Activated CD8-positive, alpha-beta memory T cell treated with anti-CD3 and anti-CD28 coated beads, Interleukin-2, amount 50 U/mL, for 1 hour (primary cell): Measurements from ENCODE around the gene SMIM13.

Experiments used
- DNase-seq: peaks from one replicate; pipeline ENCODE4 v3.0.0-alpha.2; 2020; ENCODE audit errors: extremely low read depth

SMIM13 gene

DNA sequence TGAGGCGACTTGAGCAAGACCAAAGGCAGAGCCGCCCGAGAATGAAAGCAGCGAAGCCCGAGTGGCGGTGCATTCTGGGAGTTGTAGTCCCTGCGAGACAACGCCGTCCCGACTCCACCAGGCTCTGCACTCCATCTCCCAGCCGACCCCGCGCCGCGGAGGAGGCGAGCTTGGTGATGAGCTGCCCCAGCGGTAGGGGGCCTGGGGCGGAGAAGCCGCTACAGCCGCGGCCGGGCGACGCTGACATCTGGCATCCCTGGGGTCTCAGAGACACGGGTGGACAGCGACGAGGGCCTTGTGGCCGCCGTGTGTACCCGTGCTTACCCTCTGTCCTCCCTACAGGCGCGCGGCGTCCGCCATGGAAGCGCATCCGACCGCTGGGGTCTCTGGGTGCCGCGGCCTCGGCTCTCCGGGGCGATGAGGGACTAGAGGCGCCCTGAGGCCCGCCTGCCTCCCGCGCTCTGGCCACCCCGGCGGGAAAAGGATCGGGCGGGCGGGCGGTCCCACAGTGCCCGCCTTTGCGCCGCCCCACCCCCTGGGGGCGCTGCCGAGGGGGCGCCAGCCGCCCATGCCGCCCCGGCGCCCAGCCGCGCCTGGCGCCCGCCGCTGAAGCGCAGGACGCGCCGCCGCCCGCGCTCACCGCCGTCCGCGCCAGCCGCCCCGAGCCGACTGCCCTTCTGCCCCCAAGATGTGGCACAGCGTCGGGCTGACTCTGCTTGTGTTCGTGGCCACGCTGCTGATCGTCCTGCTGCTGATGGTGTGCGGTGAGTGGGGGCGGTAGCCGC lies at the start of gene SMIM13:
Gene SMIM13, plus strand, starts transcription at position 209 of the 785 bp plus-strand sequence. Its CDS starts 480 bp downstream, at position 689.
- peak; percentile 79 for DNase-seq

DNA sequence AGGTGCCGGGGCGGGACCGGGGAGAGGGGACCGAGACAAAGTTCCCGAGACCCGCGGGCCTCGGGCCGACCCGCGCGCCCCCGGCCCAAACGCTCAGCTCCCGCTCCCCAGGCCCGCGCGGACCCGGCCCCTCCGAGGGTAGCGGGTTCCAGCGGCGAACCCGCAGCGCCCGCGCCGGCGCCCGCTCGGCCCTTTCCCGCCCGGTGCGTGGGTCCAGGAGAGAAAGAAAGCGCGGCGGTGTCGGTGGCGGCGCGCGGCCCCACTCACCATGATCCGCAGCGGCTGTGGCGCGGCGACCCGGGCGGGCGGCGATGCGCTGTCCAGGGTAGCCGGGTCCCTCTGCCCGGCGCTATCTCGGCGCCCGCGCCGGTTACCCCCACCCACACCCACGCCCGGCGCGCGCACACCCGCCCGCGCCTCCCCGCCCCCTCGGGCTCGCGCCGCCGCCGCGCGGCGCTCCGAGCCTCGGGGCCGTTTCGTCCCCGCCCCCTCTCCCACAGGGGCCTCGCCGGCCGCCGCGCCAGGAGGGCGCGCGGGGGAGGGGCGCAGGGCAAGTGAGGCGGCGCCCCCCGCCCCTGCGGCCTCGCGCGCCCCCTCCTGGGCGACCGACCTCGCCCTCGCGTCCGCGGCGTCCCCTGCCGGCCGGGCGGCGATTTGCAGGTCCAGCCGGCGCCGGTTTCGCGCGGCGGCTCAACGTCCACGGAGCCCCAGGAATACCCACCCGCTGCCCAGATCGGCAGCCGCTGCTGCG lies 49.5 kb upstream of the SMIM13 start, which contains the start of gene ELOVL2:
Gene ELOVL2, minus strand, starts transcription at position 345 of the 751 bp plus-strand sequence. Its CDS starts 75 bp downstream, at position 270.
- DNase-seq: no peak

DNA sequence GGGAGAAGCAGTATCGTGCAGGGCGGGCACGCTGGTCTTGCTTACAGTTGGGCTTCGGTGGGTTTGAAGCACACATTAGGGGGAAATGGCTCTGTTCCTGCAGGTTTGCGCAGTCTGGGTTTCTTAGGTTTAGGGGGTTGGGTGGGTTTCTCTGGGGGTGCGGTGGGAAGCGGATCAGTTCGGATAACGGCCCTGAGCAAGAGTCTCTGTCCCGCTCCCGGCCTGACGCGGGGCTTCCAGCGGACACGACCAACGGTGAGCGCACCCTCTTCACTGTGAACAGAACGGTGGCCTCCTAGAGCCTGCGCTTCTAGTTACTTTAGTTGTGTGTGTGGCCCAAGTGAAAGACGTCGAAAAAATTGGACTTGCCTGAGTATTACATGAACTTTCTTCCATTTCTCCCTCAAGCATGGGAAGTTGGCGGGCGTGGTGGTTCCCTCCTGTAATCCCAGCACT lies 48.9 kb upstream of the SMIM13 start:
- no peak for DNase-seq

DNA sequence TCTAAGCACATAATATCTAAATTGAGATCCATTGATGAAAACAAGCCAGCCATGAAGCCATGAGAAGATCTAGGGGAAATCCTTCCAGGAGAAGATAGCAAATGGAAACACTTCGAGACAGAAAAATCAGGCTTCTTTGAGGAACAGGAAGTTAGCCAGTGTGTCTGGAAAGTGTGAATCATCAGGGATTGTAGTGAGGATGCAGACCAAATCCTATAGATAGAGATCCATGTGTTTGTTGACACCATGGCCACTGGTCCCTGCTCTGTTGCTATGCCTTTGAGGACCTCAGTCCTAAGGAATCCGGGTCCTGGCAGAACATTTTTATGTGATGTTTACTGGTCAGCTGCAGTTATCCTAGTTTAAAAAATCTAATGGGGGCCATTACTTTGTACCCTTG lies 42.9 kb upstream of the SMIM13 start:
- no peak for DNase-seq

DNA sequence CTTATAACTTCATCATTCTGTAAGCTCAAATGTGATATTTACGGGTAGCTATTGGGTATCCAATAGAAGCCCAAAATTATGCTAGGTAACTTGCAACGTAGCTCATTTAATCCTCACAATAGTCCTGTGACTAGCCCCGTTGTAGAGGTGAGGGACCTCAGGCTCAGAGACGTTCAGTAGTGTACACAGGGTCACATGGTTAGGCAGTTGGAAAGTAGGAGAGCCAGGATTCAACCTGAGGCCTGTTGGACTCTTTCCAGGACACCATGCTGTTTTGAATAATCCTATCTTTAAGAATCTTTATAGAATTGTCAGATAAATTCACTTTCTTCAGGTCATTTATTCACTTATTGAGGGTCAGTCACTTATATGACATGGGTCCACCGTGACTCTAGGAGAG lies 40.3 kb upstream of the SMIM13 start:
- no peak for DNase-seq

DNA sequence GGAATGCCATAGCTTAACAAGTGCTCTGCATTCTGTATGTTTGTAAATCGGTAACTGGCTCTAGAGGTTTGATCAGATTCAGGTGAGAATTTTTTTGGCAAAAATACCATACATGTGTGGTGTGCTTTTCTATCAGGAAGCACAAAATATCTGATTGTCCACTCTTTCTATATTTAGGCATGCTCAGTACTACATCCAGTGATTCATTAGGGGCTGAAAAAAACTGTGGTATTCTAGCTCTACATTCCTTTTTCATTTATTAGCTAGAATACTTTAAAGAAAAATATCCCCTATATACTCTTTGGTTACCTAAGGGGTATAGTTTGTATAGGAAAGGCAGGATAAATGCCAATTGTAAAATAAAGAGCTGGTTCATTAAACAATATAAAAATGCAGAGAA lies 38.9 kb upstream of the SMIM13 start:
- DNase-seq: no peak

DNA sequence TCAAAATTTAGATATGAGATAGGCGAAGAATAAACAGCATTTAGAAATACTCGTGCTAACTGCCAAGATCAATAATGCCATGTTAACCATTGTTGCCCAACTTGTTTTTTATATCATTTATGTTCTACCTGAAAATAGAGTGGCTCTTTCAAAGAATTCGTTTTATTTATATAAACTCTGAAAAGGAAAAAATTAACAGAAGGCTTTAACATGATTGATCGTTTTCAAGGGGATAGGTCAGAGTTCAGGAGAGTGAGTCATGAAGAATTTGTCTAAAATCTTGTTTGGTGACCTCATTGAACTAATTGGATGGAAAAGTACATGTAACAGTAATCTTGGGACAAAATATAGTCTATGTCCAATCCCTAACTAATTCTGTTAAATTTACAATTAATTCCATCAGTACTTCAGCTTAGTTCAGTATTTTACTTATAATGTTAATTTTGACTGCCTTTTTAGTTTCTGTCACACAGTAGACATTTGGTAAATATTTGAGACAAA lies 38.5 kb upstream of the SMIM13 start:
- DNase-seq: no peak

DNA sequence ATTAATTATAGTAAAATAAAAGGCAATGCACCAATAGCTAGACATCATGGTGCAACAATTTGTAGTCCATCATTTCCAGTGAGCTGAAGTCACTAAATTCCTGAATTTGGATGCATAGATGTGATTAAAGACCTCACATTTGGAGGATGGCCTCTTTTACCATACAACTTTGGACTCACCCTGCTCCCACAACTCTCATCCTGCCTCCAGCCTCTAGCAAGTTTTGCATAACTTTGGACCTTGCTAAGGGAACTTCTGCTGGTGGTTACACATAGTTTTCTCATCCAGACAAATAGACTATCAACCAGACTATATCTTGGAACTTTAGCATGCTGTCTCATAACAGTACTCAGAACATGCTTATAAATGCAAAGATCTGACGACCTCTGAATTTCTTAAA lies 36.8 kb upstream of the SMIM13 start:
- DNase-seq: no peak

DNA sequence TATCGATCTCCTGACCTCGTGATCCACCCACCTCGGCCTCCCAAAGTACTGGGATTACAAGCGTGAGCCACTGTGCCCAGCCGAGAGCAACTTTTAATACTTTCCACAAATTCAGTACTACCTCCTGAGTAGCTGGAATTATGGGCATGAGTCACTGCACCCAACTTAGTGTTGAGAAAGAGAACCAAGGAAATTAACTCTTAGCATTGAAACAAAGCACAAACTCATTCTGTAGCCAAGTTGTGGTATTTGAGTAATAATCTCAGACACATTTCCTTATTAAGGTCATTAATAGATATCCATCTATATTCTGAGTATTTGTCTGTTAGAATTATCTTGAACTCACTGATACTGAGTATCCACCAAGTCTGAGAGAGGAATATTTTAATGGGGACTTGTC lies 35.2 kb upstream of the SMIM13 start:
- DNase-seq: no peak

DNA sequence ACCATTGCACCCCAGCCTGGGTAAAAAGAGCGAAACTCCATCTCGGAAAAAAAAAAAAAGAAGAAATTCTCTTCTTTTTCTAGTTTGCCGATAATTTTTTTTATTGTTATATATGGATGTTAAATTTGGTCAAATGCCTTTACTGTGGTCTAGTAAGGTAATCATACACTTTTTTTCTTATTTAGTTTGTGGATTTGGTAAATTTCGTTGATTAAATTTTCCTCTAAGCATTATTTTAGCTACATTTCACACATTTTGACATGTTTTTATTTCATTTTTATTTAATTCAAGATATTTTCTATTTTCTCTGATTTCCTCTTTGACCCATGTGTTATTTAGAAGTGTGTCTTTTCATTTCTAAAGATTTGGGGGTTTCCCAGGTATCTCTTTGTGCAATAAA lies 31.6 kb upstream of the SMIM13 start:
- DNase-seq: no peak

DNA sequence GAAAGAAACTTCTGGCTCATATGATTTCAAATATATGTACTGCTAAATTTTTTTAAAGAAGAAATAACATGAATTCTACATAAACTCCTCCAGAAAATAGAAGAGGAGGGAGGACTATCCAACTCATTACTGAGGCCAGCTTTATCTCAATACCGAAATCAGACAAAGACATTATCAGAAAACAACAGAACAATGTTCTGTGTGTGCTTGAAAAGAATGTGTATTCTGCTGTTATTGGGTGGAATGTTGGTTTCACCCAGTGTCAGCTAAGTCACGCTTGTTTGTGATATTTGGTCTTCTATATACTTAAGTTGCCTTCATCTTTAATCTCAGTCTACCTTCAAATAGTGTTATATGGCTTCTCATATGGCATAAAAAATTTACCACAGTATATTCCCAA lies 30.9 kb upstream of the SMIM13 start:
- DNase-seq: no peak

DNA sequence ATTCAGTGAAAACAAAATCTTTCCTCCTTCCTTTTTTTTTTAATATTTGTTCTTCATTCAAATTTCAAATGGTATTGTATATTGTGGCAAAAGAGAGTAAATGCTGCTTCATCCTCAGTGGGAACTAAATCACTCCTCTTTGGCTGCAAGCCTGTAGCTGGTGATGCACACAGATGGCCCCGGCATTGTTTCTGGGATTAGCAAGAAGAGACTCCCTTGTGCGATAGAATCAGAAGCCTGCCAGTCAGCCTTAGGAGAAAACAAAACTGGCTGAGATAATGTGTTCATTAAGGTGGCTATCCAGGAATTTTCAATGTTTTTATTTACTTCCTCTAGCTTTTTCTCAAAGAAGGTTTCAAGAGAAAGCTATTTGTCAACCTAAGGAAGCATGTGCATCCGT lies 28.8 kb upstream of the SMIM13 start:
- no peak for DNase-seq

DNA sequence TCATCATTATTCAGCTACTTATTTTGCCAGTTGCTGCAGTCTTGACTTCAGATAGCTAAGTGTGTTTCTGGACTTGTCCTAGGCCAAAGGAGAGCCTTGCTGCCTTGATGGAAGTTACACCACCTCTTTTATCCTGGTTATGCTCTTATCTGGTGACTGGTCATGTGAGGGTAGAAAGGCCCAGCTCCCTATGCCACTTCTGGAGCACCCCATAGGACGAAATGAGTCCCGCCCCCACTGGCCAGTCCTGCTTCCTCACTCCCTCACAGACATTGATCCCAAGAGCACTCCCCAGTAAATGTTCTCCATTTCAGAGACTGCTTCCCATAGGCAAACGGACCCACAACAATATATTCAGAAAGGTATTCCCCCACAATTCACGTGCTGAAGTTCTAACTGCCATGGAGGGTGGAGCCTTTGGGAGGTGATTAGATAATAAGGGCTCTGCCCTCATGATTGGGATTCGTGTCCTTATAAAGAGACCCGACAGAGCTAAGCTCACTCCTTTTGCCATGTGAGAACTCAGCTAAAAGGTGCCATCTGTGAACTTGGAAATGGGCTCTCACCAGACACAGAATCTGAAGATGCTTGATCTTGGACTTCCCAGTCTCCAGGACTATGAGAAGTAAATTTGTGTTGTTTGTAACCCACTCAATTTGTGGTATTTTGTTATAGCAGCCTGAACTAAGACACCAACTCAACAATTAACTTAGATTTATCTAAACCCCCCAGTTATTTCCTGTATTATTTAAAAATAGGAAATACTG lies 28.0 kb upstream of the SMIM13 start:
- no peak for DNase-seq

DNA sequence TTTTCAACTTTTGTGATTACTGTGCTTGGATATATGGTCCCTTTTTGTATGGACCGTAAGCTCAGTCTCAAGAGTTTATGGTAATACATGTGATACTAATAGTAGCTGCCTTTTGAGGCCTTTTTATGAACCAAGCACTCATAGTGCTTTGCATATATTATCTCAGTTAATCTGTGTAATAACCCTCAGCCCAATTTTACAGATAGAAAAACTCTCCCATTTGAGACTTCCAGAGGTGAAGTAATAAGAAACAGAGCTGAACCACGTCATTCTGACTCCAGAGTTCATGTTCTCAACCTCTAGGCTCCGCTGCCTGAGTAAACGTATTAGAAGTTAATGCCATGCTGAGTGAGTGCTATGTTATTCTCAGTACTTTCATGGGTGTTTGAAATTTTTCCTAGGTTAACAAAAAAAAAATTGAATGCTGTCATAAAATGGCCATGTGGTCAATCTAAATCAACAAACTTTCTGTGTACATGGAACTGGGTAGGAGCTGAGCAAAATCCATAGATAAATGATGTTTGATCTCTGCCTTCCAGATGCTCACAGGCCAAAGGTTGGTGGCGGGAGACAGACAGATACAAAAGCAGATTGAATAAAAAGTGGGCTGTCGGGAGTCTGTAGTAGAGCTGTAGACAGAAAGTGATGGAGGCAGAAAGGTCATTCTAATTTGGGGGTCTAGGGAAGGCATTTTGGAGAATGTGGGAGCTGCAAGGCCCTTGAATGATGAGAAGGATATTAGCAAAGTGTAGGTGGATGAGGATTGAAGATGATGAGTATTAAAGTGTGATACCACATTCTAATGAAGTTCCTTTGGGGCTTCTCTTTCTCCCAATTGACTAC lies 26.9 kb upstream of the SMIM13 start:
- DNase-seq: no peak

DNA sequence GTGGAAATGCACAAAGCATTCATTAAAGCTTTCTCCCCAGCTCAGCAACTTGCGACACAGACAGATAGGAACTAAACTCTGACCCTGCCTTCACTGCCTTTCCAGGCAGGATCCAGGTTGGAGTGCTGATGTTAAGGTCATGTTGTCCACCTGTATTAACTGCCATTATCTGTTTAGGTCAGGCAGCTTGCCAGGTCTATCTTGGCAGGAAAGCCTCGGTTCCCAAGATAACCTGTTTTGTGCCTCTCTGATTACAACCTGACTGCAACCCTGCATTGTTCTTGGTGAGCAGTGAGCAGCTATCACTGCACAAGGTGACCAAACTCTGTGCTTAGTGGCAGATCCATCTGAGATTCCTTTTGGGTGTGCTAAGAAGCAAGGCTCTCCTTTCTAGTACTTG lies 26.3 kb upstream of the SMIM13 start:
- no peak for DNase-seq

DNA sequence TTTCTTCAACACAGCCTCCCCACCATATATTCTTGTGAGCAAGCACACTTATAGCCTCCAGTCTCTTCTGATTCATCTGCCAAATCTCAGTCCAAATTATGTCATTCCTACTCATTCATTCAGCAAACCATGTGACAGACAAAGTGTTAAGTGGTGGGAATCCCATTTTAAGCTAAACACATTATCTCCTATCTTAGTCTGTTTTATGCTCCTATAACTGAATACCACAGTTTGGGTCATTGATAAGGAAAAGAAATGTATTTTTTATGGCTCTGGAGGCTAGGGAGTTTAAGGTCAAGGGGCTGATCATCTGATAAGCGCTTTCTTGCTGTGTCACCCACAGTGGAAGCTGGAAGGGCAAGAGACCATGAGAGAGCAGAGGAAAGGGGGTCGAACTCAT lies 23.9 kb upstream of the SMIM13 start:
- DNase-seq: no peak

DNA sequence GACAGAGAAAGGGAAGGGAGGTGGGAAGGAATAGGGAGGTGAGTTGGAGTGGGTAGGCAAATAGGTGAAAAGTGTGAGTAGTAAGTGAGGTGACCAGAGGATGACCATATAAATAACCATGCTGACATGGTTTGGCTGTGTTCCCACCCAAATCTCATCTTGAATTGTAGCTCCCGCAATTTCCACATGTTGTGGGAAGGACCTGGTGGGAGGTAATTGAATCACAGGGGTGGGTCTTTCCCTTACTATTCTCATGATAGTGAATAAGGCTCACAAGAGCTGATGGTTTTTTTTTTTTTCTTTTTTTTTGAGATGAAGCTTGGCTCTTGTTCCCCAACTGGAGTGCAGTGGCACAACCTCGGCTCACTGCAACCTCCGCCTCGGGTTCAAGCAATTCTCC lies 21.5 kb upstream of the SMIM13 start:
- no peak for DNase-seq

DNA sequence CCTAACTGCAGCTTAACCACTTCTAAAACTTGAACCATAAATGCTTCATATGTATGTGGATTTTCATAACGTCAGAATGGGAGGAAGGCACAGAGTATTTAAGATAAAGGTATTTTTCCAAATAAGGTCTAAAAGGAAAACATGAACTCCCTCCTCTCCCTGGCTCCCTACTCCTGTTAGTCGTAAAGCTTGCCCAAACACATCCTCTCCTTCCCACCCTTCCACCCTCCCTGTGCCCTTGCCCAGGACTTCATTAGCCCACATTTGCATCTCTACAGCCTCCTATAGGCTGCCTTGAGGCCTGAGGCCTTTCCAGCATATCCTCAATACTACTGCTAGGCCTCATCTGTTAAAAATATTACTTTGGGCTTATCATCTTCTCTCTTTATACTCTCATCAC lies 17.1 kb upstream of the SMIM13 start:
- no peak for DNase-seq

DNA sequence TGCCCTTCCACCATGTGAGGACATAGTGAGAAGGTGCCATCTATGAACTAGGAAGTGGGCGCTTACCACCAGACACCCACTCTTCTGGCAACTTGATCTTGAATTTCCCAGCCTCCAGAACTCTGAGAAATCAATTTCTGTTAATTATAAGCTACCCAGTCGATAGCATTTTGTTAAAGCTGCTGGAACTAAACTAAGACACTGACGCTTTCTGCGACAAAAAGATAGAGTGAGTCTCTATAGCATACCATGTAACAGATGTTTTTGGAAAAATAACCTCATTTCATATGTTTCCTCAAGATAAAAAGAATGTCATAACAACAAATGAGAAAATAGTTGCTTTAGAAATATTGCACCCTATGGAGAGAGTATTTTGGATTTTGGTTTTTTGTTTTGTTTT lies 15.4 kb upstream of the SMIM13 start:
- no peak for DNase-seq

DNA sequence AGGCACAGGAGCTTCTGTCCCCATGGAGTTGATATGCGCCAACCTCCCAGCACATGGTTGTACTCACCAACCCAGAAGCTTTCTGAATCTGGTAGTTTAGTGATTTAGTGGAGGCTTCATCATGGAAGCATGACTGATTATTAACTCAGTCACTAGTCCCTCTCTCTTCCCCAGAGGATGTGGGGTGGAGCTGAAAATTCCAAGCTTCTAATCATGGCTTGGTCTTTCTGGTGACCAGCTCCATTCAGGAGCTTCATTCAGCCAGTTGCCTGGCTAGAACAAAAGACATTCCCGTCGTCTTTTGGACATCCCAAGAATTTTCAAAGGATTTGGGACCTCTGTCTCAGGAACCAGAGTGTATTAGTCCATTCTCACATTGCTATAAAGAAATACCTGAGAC lies 13.3 kb upstream of the SMIM13 start:
- DNase-seq: no peak

DNA sequence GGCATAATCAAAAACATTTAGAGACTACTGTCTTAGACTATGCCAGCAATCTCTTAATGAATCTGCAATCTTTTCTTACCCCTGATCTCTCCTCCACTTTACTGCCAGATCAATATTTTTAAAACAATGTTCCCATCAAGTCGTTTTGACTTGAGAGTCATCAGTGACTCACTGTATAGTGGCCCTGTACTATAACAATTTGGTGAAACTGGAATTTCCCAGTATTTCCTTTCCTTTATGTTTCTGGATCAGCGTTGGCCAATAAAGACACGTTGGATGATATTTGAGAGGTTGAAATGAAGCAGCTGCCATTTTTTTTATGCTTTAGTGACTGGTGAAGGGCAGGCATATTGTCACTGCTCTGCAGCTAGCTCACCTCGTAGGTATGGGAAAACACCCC lies 10.1 kb upstream of the SMIM13 start:
- DNase-seq: no peak
